Chondrocyte (in vitro differentiated cells): ENCODE measurements around the gene ZNF438. TPM values are rescaled to one million over a fixed set of nuclear protein-coding genes. Genes with fewer than 3 reads are reported as not detected.

Experiments used
- DNase-seq: peaks from one replicate; pipeline ENCODE4 v3.0.0; 2021; ENCODE audit warnings: mixed read lengths, low spot score
- H3K27ac Mint-ChIP-seq: one replicate; pipeline ENCODE4 v1.8.0; 2021; ENCODE audit warnings: mild to moderate bottlenecking, moderate library complexity, mixed read lengths; ENCODE audit not compliant: unreplicated experiment
- H3K27me3 Mint-ChIP-seq: 2 replicates; pipeline ENCODE4 v1.8.0; 2021; ENCODE audit warnings: low read depth, mixed read lengths
- H3K36me3 Mint-ChIP-seq: 2 replicates; pipeline ENCODE4 v1.8.0; 2021; ENCODE audit warnings: low read depth, mixed read lengths
- H3K4me1 Mint-ChIP-seq: 2 replicates; pipeline ENCODE4 v1.8.0; 2021; ENCODE audit warnings: low read depth, mild to moderate bottlenecking, mixed read lengths
- H3K4me3 Mint-ChIP-seq: one replicate; pipeline ENCODE4 v1.8.0; 2021; ENCODE audit warnings: mild to moderate bottlenecking, moderate library complexity, mixed read lengths; ENCODE audit not compliant: unreplicated experiment
- H3K9me3 Mint-ChIP-seq: 2 replicates; pipeline ENCODE4 v1.8.0; 2021; ENCODE audit warnings: low read depth, mixed read lengths
- total RNA-seq: library from RNA; stranded (reverse); gene quantifications from 3 replicates; pipeline ENCODE4 v1.2.1, GENCODE V29; 2021
- TF ChIP-seq, protein P1 (sequence below): fragments of 200-600 bp; sonication (generic); IDR thresholded peaks from 2 replicates; pipeline ENCODE4 v1.5.0; 2021; ENCODE audit warnings: antibody characterized with exemption, mild to moderate bottlenecking, moderate library complexity

ZNF438 gene
- total RNA-seq, 1 donor from 2014 or later = 4.9 TPM

GRCh38 chr10:30997536-30998235 is 34.0 kb downstream of the ZNF438 start:
- Mint-ChIP-seq H3K4me1 (peaks cover 33% of the 10 kb centered on the region), H3K9me3 (peaks cover 17% of the 10 kb centered on the region), H3K27ac (peak overlapping the region; percentile 17), H3K4me3 (no peak overlapping the region), H3K36me3 (peaks cover 4% of the 10 kb centered on the region), H3K27me3 (no peaks in the 10 kb centered on the region)
- no peak for DNase-seq
- TF ChIP-seq, protein P1, sequence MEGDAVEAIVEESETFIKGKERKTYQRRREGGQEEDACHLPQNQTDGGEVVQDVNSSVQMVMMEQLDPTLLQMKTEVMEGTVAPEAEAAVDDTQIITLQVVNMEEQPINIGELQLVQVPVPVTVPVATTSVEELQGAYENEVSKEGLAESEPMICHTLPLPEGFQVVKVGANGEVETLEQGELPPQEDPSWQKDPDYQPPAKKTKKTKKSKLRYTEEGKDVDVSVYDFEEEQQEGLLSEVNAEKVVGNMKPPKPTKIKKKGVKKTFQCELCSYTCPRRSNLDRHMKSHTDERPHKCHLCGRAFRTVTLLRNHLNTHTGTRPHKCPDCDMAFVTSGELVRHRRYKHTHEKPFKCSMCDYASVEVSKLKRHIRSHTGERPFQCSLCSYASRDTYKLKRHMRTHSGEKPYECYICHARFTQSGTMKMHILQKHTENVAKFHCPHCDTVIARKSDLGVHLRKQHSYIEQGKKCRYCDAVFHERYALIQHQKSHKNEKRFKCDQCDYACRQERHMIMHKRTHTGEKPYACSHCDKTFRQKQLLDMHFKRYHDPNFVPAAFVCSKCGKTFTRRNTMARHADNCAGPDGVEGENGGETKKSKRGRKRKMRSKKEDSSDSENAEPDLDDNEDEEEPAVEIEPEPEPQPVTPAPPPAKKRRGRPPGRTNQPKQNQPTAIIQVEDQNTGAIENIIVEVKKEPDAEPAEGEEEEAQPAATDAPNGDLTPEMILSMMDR = no peak

- no peak for DNase-seq
- peaks cover 39% of the 10 kb centered on the region for H3K4me1 Mint-ChIP-seq
- no peak overlapping the region for H3K27ac Mint-ChIP-seq
- H3K27me3 Mint-ChIP-seq = no peaks in the 10 kb centered on the region
- H3K9me3 Mint-ChIP-seq = peaks cover 17% of the 10 kb centered on the region
- TF ChIP-seq, protein P1 = no peak
- H3K4me3 Mint-ChIP-seq = no peak overlapping the region
- H3K36me3 Mint-ChIP-seq = peaks cover 4% of the 10 kb centered on the region
These were observed 35.1 kb downstream of the ZNF438 start for GRCh38 chr10:30996481-30997005.

DNA sequence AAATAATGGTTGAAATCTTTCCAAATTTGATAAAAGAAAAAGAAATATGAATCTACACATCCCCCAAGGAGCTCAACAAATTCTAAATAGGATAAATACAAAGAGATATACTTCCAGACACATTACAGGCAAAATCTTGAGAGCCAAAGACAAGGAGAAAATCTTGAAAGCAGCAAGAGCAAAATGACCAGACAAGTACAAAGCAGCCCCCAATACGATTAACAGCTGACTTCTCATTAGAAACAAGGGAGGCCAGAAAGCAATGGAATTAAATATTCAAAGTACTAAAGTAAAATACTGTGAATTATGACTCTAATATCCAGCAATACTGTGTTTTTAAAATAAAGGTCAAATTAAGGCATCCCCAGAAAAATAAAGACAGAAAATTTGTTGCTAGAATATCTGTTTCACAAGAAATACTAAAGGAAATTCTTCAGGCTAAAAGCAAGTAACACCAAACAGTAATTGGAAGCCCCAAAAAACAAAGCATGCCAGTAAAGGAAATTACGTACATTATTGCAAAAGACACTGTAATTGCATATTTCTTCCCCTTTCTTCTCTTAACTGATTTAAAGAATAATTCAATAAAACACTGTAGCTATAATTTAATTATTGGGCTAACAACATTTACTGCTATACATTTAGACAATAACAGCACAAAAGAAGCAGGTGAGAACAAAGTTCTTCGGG is 36.4 kb downstream of the ZNF438 start:
- Mint-ChIP-seq H3K9me3 (peaks cover 17% of the 10 kb centered on the region), H3K36me3 (peaks cover 4% of the 10 kb centered on the region), H3K4me3 (no peak overlapping the region), H3K4me1 (peaks cover 33% of the 10 kb centered on the region), H3K27me3 (no peaks in the 10 kb centered on the region), H3K27ac (no peak overlapping the region)
- no peak for DNase-seq
- TF ChIP-seq, protein P1 = no peak

DNA sequence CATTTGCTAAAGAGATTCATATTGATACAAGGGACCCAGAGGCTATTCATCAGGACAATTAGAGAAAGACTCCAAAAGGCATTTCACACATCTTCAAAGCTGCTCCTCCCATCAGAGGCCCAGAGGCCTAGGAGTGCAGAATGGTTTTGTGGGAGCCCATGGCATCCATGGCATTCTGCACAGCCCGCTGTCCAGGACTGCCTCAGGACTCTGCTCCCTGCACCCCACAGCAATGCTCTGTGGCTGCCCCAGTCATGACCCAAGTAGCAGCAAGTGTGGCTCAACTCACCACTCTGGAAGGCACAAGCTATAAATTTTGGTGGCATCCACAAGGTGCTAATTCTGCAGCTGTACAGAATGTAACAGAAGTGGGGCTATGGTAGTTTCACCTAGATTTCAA is 38.5 kb downstream of the ZNF438 start:
- Mint-ChIP-seq H3K4me1 (peaks cover 26% of the 10 kb centered on the region), H3K9me3 (peaks cover 17% of the 10 kb centered on the region), H3K4me3 (no peak overlapping the region), H3K36me3 (peaks cover 4% of the 10 kb centered on the region), H3K27me3 (no peaks in the 10 kb centered on the region), H3K27ac (no peak overlapping the region)
- no peak for DNase-seq
- TF ChIP-seq, protein P1 = no peak

DNA sequence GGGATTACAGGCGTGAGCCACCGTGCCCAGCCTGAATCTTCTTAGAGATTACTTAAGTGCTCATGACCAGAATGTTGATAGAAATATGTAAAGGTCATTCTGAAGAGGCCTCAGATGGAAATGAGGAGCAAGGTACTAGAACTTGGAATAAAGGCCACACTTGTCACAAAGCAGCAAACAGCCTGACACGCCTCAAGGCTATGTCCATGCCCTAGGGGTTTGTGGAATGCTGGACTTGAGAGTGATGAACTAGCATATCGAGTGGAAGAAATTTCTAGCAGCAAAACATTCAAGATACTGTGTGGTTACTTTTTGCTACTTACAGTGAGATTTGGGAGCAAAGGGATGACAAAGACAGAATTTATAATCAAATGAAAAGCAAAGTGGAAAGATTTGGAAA is 39.0 kb downstream of the ZNF438 start:
- DNase-seq = no peak
- peaks cover 4% of the 10 kb centered on the region for H3K36me3 Mint-ChIP-seq
- H3K27ac Mint-ChIP-seq = no peak overlapping the region
- no peaks in the 10 kb centered on the region for H3K27me3 Mint-ChIP-seq
- H3K4me3 Mint-ChIP-seq = no peak overlapping the region
- H3K4me1 Mint-ChIP-seq = peaks cover 23% of the 10 kb centered on the region
- peaks cover 17% of the 10 kb centered on the region for H3K9me3 Mint-ChIP-seq
- TF ChIP-seq, protein P1 = no peak
